Testis (tissue), 2 donors: ENCODE data around the gene SSBP1.

Source experiments
- POLR2A ChIP-seq: fragments of 450-650 bp; IDR thresholded peaks from one replicate; pipeline ENCODE4 v1.6.1; 2017; ENCODE audit warnings: antibody characterized with exemption, mild to moderate bottlenecking, moderate library complexity
- TF ChIP-seq, protein P1 (sequence below), 3 experiments: fragments of 450-650 bp in 2 of 3; fragments of 200-600 bp in 1 of 3; sonication (generic) in 1 of 3; IDR thresholded peaks; one replicate each; pipeline ENCODE4 v1.5.1; 2016 to 2019; ENCODE audit warnings: antibody characterized with exemption in 3 of 3, mild to moderate bottlenecking in 2 of 3, moderate library complexity in 1 of 3

DNA sequence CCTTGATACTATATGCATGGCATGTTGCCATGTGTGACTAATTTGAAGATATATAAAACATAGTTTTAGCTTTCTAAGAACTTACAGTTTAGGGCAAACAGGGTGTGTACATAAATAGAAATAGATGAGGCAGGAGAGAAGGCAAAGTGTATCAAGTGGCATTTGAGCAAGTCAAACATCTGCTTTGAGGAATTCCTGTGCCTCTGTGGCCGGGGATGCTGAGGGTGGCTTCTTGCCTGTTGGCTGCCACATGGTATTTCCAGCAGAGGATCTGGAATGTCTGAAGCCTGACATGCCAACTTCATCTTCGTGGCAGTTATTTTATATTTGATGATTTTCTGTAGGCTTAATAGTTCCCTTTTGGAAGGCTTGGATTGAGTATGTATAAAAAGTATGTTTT is 6.0 kb downstream of the SSBP1 start:
- TF ChIP-seq, protein P1, sequence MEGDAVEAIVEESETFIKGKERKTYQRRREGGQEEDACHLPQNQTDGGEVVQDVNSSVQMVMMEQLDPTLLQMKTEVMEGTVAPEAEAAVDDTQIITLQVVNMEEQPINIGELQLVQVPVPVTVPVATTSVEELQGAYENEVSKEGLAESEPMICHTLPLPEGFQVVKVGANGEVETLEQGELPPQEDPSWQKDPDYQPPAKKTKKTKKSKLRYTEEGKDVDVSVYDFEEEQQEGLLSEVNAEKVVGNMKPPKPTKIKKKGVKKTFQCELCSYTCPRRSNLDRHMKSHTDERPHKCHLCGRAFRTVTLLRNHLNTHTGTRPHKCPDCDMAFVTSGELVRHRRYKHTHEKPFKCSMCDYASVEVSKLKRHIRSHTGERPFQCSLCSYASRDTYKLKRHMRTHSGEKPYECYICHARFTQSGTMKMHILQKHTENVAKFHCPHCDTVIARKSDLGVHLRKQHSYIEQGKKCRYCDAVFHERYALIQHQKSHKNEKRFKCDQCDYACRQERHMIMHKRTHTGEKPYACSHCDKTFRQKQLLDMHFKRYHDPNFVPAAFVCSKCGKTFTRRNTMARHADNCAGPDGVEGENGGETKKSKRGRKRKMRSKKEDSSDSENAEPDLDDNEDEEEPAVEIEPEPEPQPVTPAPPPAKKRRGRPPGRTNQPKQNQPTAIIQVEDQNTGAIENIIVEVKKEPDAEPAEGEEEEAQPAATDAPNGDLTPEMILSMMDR (IDR thresholded peaks at IDR 0.05), result no peak
- no peak for TF ChIP-seq POLR2A
